Gastroesophageal sphincter (tissue), 3 donors: ENCODE measurements around the gene PIAS2.

Experiments used
- EP300 ChIP-seq: sonication (generic); formaldehyde crosslinking; IDR thresholded peaks from one replicate; pipeline ENCODE4 v1.6.1; 2017; ENCODE audit warnings: antibody characterized with exemption, mild to moderate bottlenecking
- POLR2A ChIP-seq, 2 donors: fragments of 450-650 bp; IDR thresholded peaks; one replicate each; pipeline ENCODE4 v1.6.1; 2017; ENCODE audit warnings: antibody characterized with exemption in 2 of 2, mild to moderate bottlenecking in 2 of 2, moderate library complexity in 1 of 2
- POLR2AphosphoS5 ChIP-seq: sonication (generic); formaldehyde crosslinking; IDR thresholded peaks from one replicate; pipeline ENCODE4 v1.6.1; 2017; ENCODE audit warnings: antibody characterized with exemption
- TF ChIP-seq, protein P1 (sequence below), 4 experiments: fragments of 200-600 bp in 2 of 4; fragments of 450-650 bp in 2 of 4; sonication (generic) in 1 of 4; IDR thresholded peaks; one replicate each; pipeline ENCODE4 v1.5.1; 2017 to 2019; ENCODE audit warnings: antibody characterized with exemption in 4 of 4, mild to moderate bottlenecking in 2 of 4, moderate library complexity in 2 of 4

GRCh38 chr18:46946656-46947282 lies 29.5 kb upstream of the PIAS2 start:
- TF ChIP-seq, protein P1, sequence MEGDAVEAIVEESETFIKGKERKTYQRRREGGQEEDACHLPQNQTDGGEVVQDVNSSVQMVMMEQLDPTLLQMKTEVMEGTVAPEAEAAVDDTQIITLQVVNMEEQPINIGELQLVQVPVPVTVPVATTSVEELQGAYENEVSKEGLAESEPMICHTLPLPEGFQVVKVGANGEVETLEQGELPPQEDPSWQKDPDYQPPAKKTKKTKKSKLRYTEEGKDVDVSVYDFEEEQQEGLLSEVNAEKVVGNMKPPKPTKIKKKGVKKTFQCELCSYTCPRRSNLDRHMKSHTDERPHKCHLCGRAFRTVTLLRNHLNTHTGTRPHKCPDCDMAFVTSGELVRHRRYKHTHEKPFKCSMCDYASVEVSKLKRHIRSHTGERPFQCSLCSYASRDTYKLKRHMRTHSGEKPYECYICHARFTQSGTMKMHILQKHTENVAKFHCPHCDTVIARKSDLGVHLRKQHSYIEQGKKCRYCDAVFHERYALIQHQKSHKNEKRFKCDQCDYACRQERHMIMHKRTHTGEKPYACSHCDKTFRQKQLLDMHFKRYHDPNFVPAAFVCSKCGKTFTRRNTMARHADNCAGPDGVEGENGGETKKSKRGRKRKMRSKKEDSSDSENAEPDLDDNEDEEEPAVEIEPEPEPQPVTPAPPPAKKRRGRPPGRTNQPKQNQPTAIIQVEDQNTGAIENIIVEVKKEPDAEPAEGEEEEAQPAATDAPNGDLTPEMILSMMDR (IDR thresholded peaks at IDR 0.05) = no peak
- TF ChIP-seq POLR2AphosphoS5 (no peak), POLR2A (IDR thresholded peaks at IDR 0.05) (no peak), EP300 (no peak)
